Dermis lymphatic vessel endothelial cell (primary cell): ENCODE measurements around the gene C10orf88. TPM values are rescaled to one million over a fixed set of nuclear protein-coding genes. Genes with fewer than 3 reads are reported as not detected.

Experiments used
- total RNA-seq: library from RNA; depleted of rRNA; stranded (reverse); fragments of >200 nt; gene quantifications from 2 replicates; pipeline ENCODE4 v1.2.1, GENCODE V29; 2014

C10orf88 gene, protein sequence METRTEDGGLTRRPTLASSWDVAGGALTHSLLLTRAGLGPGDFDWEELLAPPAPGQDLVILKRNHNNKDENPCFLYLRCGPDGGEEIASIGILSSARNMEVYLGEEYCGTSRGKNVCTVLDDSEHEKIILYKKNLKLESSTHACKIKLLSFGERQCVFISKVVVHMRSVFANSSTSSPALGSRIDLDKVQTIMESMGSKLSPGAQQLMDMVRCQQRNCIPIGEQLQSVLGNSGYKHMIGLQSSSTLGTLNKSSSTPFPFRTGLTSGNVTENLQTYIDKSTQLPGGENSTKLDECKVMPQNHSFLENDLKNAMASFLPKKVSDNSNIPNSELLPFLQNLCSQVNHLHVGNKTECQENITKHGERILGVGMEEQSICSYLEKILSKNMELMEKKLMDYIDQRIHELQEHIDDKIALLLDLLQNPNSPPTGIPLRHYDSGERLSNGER
- total RNA-seq, result 12.1 and 12.5 TPM in 2 replicates

GRCh38 chr10:122953902-122954730 is at the start of gene C10orf88:
Gene C10orf88, minus strand, starts transcription at chr10:122954227. Its CDS starts 49 bp downstream, at chr10:122954178.

DNA sequence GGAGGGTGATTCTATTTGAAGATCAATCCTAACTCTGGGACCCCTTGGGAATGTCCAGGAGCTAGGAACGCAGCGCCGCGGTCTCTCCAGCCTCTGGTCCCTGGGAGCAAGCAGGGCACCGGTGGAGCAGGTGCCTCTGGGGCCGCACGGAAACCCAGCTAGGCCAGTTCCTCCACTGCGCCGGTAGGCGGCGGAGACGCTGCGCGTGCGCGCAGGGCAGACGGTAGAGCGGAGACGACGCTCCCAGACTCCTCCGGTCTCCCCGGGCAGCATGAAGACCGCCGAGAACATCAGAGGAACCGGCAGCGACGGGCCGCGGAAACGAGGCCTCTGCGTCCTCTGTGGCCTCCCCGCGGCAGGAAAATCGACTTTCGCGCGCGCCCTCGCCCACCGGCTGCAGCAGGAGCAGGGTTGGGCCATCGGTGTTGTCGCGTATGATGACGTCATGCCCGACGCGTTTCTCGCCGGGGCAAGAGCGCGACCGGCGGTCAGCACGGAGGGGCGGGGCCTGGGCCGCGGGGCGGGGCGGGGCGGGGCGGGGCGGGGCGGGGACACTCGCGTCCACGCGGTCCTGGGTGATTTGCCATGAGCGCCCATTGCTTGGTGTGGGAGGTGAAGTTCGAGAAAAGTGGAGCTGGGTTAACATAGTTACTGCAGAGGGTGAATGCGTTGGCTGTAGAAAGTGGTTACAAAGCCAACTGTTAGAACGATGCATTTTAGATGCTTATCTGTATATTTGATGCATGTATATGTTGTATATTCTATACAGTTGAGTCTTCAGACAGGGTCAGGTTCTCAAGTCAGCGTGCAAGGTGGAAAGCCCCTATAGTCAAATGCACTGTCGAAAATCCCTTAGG is 26.4 kb upstream of the C10orf88 start, which contains the start of gene PSTK:
PSTK (plus strand) TSS at position 193 of the 857 bp plus-strand sequence; CDS start at position 272, 79 bp downstream.

GRCh38 chr10:122910310-122910709 is 43.7 kb downstream of the C10orf88 start, which contains the start of gene FAM24A:
Gene FAM24A, plus strand, starts transcription at chr10:122910610. Its CDS starts 1,025 bp downstream, at chr10:122911635.

Other genes with a start within 250 kb of the C10orf88 start
- 0.11 and 0.17 TPM in 2 replicates for gene CUZD1, start 108.4 kb downstream of the C10orf88 start, total RNA-seq
- gene FAM24B, start 74.6 kb downstream of the C10orf88 start, total RNA-seq, result 0.76 and 1.0 TPM in 2 replicates
- gene FAM24A, start 43.6 kb downstream of the C10orf88 start, total RNA-seq, result not detected in 2 replicates
- gene PSTK, start 26.2 kb upstream of the C10orf88 start, total RNA-seq, result 2.1 and 2.2 TPM in 2 replicates
- 3.9 TPM in 2 replicates for gene IKZF5, start 54.6 kb upstream of the C10orf88 start, total RNA-seq
- gene ACADSB, start 54.8 kb upstream of the C10orf88 start, total RNA-seq, result 4.9 and 5.2 TPM in 2 replicates
- not detected in 2 replicates for gene HMX3, start 181.7 kb upstream of the C10orf88 start, total RNA-seq
- gene HMX2, start 193.9 kb upstream of the C10orf88 start, total RNA-seq, result not detected in 2 replicates
- 159 and 215 TPM in 2 replicates for gene BUB3, start 200.2 kb upstream of the C10orf88 start, total RNA-seq